OCI-LY7 (cell line): ENCODE results near the gene EXOSC10. TPM values are rescaled to one million over a fixed set of nuclear protein-coding genes. Genes with fewer than 3 reads are reported as not detected.

Source experiments
- BruUV-seq: library from RNA; stranded (reverse); fragments of 400-500 nt; replicated peaks from 2 replicates; lab custom pipeline; 2021; lab: Mats Ljungman, UMichigan
- CTCF ChIA-PET: fragments of 300-600 bp; sonication (Branson Sonifier 250); formaldehyde crosslinking; loops from one replicate; lab custom pipeline; 2022; ENCODE audit warnings: antibody characterized with exemption; ENCODE audit not compliant: unreplicated experiment; lab: Charles Lee
- POLR2A ChIA-PET: fragments of 300-600 bp; sonication (Branson Sonifier 250); formaldehyde crosslinking; loops from one replicate; lab custom pipeline; 2022; ENCODE audit warnings: antibody characterized with exemption; lab: Charles Lee
- DNase-seq: peaks from one replicate; pipeline ENCODE4 v3.0.0-alpha.2; 2015; ENCODE audit warnings: low spot score
- H2AFZ ChIP-seq: fragments of 200-600 bp; sonication (generic), shearing (Covaris generic); 2 replicates; pipeline ENCODE4 v1.6.1; 2014; ENCODE audit warnings: mild to moderate bottlenecking, antibody characterized with exemption, low read length, moderate library complexity
- H3K27ac ChIP-seq: fragments of 200-600 bp; sonication (generic); 2 replicates; pipeline ENCODE4 v1.5.1; 2014; ENCODE audit warnings: mixed run types, low read depth, mild to moderate bottlenecking, moderate library complexity, low read length, inconsistent platforms; ENCODE audit not compliant: poor library complexity, severe bottlenecking
- H3K36me3 ChIP-seq: fragments of 200-600 bp; sonication (generic); 2 replicates; pipeline ENCODE4 v1.6.1; 2014; ENCODE audit warnings: mild to moderate bottlenecking, antibody characterized with exemption, low read length, moderate library complexity, mixed read lengths; ENCODE audit not compliant: insufficient read depth
- H3K4me1 ChIP-seq: fragments of 200-600 bp; sonication (generic); 2 replicates; pipeline ENCODE4 v1.5.1; 2014; ENCODE audit warnings: mild to moderate bottlenecking, low read length; ENCODE audit not compliant: insufficient read depth, poor library complexity, severe bottlenecking
- H3K4me2 ChIP-seq: fragments of 200-600 bp; sonication (generic); 2 replicates; pipeline ENCODE4 v1.6.1; 2014; ENCODE audit warnings: mild to moderate bottlenecking, low read length
- H3K4me3 ChIP-seq: fragments of 200-600 bp; sonication (generic); 2 replicates; pipeline ENCODE4 v1.5.1; 2014; ENCODE audit warnings: mild to moderate bottlenecking, low read depth, low read length; ENCODE audit not compliant: poor library complexity, severe bottlenecking
- H3K79me2 ChIP-seq: fragments of 200-600 bp; sonication (generic); 2 replicates; pipeline ENCODE4 v1.6.1; 2016; ENCODE audit warnings: low read depth, mild to moderate bottlenecking, low read length, moderate library complexity, mixed read lengths; ENCODE audit not compliant: insufficient read depth
- H3K9me2 ChIP-seq: fragments of 200-600 bp; sonication (generic); 2 replicates; pipeline ENCODE4 v1.6.1; 2016; ENCODE audit warnings: mild to moderate bottlenecking, low read length, mixed read lengths; ENCODE audit not compliant: insufficient read depth
- H3K9me3 ChIP-seq: fragments of 200-600 bp; sonication (generic); 2 replicates; pipeline ENCODE4 v1.6.1; 2014; ENCODE audit warnings: mild to moderate bottlenecking, mixed run types, low read length, mixed read lengths
- H4K20me1 ChIP-seq: fragments of 200-600 bp; sonication (generic); 2 replicates; pipeline ENCODE4 v1.6.1; 2014; ENCODE audit warnings: mild to moderate bottlenecking, antibody characterized with exemption, low read length, moderate library complexity, mixed read lengths; ENCODE audit not compliant: insufficient read depth
- EZH2phosphoT487 ChIP-seq: fragments of 200-600 bp; sonication (generic); IDR thresholded peaks from 2 replicates; pipeline ENCODE4 v1.6.1; 2018; ENCODE audit warnings: low read depth, borderline replicate concordance, mild to moderate bottlenecking, mixed run types, antibody characterized with exemption, low read length, moderate library complexity, mixed read lengths
- intact Hi-C: fragments of 100-400 bp; cut with micrococcal nuclease; formaldehyde crosslinking; loops from one replicate; pipeline ENCODE4 v1.10.0; 2022; ENCODE audit not compliant: unreplicated experiment
- total RNA-seq, 2 experiments: library from RNA; depleted of rRNA in 1 of 2; stranded (reverse); fragments of >200 nt in 1 of 2; shearing (Covaris generic) in 1 of 2; gene quantifications; 2 replicates each; pipeline ENCODE4 v1.2.3, GENCODE V29; 2014 to 2022
- TF ChIP-seq, protein P1 (sequence below): fragments of 200-600 bp; sonication (generic); conservative IDR thresholded peaks from 2 replicates; pipeline ENCODE4 v1.5.1; 2014; ENCODE audit warnings: mild to moderate bottlenecking, antibody characterized with exemption, low read length, moderate library complexity, mixed read lengths

Gene EXOSC10
- total RNA-seq, 2 experiments from 2014 or later: 75.1 to 91.9 TPM

DNA sequence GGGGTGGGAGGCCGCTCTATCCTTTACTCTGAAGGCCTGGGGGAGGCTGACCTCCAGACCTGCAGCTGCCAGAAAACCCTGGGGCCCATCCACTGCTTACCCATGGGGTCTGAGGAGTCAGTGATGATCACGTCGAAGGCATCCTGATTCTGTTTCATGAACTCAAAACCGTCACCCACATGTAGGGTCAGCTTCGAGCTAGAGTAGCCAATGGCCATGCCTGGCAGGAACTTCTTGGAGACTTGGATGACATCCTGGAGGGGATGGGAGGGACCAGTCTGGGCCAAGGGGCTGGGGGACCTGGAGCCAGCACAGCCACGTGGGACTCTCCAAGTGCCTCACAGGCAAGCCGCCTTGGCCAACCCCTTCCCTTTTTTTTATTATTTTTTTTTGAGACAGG lies 43.2 kb downstream of the EXOSC10 start:
- H3K27ac ChIP-seq: no peak overlapping the region
- no peaks in the 10 kb centered on the region for H3K9me3 ChIP-seq
- intact Hi-C loops: no loop called here
- no peak overlapping the region for H3K4me3 ChIP-seq
- peaks cover 53% of the 10 kb centered on the region for H3K4me1 ChIP-seq
- no peak for TF ChIP-seq EZH2phosphoT487
- TF ChIP-seq, protein P1, sequence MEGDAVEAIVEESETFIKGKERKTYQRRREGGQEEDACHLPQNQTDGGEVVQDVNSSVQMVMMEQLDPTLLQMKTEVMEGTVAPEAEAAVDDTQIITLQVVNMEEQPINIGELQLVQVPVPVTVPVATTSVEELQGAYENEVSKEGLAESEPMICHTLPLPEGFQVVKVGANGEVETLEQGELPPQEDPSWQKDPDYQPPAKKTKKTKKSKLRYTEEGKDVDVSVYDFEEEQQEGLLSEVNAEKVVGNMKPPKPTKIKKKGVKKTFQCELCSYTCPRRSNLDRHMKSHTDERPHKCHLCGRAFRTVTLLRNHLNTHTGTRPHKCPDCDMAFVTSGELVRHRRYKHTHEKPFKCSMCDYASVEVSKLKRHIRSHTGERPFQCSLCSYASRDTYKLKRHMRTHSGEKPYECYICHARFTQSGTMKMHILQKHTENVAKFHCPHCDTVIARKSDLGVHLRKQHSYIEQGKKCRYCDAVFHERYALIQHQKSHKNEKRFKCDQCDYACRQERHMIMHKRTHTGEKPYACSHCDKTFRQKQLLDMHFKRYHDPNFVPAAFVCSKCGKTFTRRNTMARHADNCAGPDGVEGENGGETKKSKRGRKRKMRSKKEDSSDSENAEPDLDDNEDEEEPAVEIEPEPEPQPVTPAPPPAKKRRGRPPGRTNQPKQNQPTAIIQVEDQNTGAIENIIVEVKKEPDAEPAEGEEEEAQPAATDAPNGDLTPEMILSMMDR: no peak
- no peak overlapping the region for H3K4me2 ChIP-seq
- peaks cover 46% of the 10 kb centered on the region for H3K79me2 ChIP-seq
- POLR2A ChIA-PET: interaction anchor here (0.6 to 1.6 kb wide), 3 partner anchors 19 to 225 kb away, joined by 3 to 4 read pairs (median 3); no protein-coding TSS in a partner anchor
- CTCF ChIA-PET: interaction anchor here (0.7 kb wide), 1 partner anchor 573 kb away, joined by 7 read pairs; no protein-coding TSS in a partner anchor
- no peak overlapping the region for H2AFZ ChIP-seq
- H3K36me3 ChIP-seq: peaks cover 57% of the 10 kb centered on the region
- no peak for DNase-seq
- BruUV-seq: no TSS peak
- no peaks in the 10 kb centered on the region for H3K9me2 ChIP-seq
- 0 out of 2 replicates have a peak, but pooled peaks cover 3% of the 10 kb centered on the region for H4K20me1 ChIP-seq

DNA sequence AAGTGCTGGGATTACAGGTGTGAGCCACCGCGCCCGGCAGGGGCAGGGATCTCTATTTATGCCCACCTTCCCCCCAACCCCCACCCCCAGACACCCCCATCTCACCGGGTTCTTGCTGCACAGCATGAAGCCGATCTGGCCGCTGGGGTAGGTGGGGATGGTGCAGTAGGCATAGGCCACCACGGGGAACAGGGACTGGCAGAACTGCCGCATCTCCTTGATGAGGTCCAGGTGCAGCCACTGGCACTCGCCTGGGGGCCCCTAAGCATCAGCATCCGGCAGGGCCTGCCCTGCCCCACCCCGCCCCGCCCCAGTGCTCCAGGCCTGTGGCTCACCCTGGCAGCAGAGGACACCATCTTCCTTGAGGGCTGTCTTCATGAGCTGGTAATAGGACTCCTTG lies 44.0 kb downstream of the EXOSC10 start:
- Histone ChIP-seq H3K4me2 (no peak overlapping the region), H3K9me2 (no peaks in the 10 kb centered on the region), H3K79me2 (peaks cover 37% of the 10 kb centered on the region), H3K36me3 (peaks cover 57% of the 10 kb centered on the region), H3K27ac (no peak overlapping the region), H3K4me3 (no peak overlapping the region), H4K20me1 (0 out of 2 replicates have a peak, but pooled peaks cover 3% of the 10 kb centered on the region), H3K9me3 (no peaks in the 10 kb centered on the region), H3K4me1 (peaks cover 49% of the 10 kb centered on the region), H2AFZ (no peak overlapping the region)
- intact Hi-C loops: no loop called here
- no peak for DNase-seq
- ChIA-PET CTCF (interaction anchor here (0.7 kb wide), 1 partner anchor 574 kb away, joined by 7 read pairs; no protein-coding TSS in a partner anchor), POLR2A (interaction anchor here (0.6 to 1.6 kb wide), 2 partner anchors 18 to 35 kb away, joined by 3 to 4 read pairs; no protein-coding TSS in a partner anchor)
- TF ChIP-seq, protein P1: no peak
- TF ChIP-seq EZH2phosphoT487: no peak
- no TSS peak for BruUV-seq

DNA sequence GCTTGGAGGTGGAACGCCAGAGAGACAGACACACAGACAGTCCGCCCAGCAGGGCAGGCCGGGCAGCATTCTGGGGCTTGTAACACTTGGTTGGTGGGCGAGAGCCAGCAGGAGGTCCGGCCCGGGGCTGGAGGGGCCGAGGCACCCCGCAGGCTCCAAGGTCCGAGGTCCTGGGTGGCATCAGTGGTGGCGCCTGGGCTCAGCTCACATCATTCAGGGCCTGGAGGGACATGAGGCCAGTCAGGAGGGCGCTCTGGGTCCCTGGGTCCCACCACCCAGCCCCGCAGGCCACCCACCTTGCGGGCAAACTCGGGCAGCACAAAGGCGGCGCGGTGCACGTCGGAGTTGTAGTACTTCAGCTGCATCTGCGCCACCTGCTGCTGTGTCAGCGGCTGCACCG lies 45.0 kb downstream of the EXOSC10 start:
- CTCF ChIA-PET: no interaction called here
- POLR2A ChIA-PET: no interaction called here

More for the DNA sequence above, 45.0 kb downstream of the EXOSC10 start:
- Histone ChIP-seq H3K4me3 (no peak overlapping the region), H3K79me2 (peaks cover 32% of the 10 kb centered on the region), H3K9me2 (no peaks in the 10 kb centered on the region), H3K4me1 (peaks cover 49% of the 10 kb centered on the region), H3K27ac (peak overlapping the region; percentile 76), H3K9me3 (no peaks in the 10 kb centered on the region), H4K20me1 (0 out of 2 replicates have a peak, but pooled peaks cover 3% of the 10 kb centered on the region), H2AFZ (no peak overlapping the region), H3K4me2 (0 out of 2 replicates have a peak overlapping the region, but pooled peaks have one; percentile 23), H3K36me3 (peaks cover 57% of the 10 kb centered on the region)
- DNase-seq: no peak
- intact Hi-C loops: no loop called here
- BruUV-seq: TSS peak; percentile 22
- no peak for TF ChIP-seq EZH2phosphoT487
- TF ChIP-seq, protein P1: no peak
